Measurements from ENCODE around the gene TMEM132E. TPM values are rescaled to one million over a fixed set of nuclear protein-coding genes. Genes with fewer than 3 reads are reported as not detected.

The TMEM132E gene
- total RNA-seq, 1 experiment from 2014 or later = 0.42 TPM

DNA sequence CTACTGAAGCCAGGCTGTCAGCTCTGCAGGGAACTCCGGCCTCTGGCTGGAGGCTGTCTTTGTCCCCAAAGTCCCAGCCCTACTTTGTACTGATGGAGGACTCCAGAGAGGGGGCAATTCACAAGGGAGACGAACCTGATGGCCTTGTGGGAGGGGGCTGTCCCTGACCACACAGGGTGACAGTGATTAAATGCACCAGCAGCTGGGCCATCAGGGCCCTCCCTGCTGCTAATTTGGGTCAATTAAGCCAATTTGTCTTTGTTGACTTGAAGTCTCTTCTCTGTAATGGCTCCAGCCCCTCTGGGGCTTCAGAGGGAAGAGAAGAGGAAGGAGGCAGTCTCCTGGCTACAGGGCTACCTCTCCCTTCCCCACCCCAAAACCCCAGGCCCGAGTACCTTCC lies 22.0 kb downstream of the TMEM132E start:
- Histone ChIP-seq H3K27me3 (ENCODE audit: insufficient read depth, low read length) (no peaks in the 10 kb centered on the region; the same call in 1 of the 2 replicates), H2BK15ac (ENCODE audit: low read depth, low read length) (no peak overlapping the region), H3K27ac (ENCODE audit: insufficient read length, low read depth, low read length) (no peak overlapping the region), H2AFZ (ENCODE audit: low read length) (no peak overlapping the region), H3K23ac (ENCODE audit: insufficient read length, low read depth, low read length) (no peak overlapping the region), H3K4ac (ENCODE audit: low read depth, low read length) (no peak overlapping the region), H3K18ac (ENCODE audit: insufficient read length, low read depth, low read length) (no peak overlapping the region), H3K4me1 (ENCODE audit: insufficient read depth, low read length) (peaks cover 3% of the 10 kb centered on the region; the same call in 1 of the 2 replicates), H3K56ac (ENCODE audit: insufficient read length, low read depth, low read length) (no peak overlapping the region), H2BK5ac (ENCODE audit: insufficient read length, low read length) (no peak overlapping the region), H4K5ac (ENCODE audit: insufficient read length, low read depth, low read length) (no peak overlapping the region), H2AK5ac (ENCODE audit: insufficient read length, low read length) (no peak overlapping the region), H3K14ac (ENCODE audit: insufficient read depth, low read length) (no peak overlapping the region), H3K79me2 (ENCODE audit: insufficient read depth, low read length) (no peaks in the 10 kb centered on the region), H3K23me2 (ENCODE audit: insufficient read length, low read depth, low read length, poor library complexity, severe bottlenecking) (no peaks in the 10 kb centered on the region), H4K91ac (ENCODE audit: insufficient read length, low read depth, low read length) (no peak overlapping the region), H3K4me2 (ENCODE audit: insufficient read depth, insufficient read length, low read length) (no peak overlapping the region), H3K9ac (ENCODE audit: extremely low read depth, insufficient read length, low read length) (no peak overlapping the region), H2BK20ac (ENCODE audit: low read depth, low read length, poor library complexity, severe bottlenecking) (no peak overlapping the region), H3K79me1 (ENCODE audit: insufficient read depth, low read depth, low read length, poor library complexity, severe bottlenecking) (no peaks in the 10 kb centered on the region), H3T11ph (ENCODE audit: low read length) (no peak overlapping the region), H4K20me1 (ENCODE audit: control insufficient read depth, insufficient read depth, insufficient read length) (no peaks in the 10 kb centered on the region), H2BK12ac (ENCODE audit: insufficient read length, low read depth, low read length) (no peak overlapping the region), H3K9me3 (ENCODE audit: control insufficient read depth, low read depth, low read length) (no peaks in the 10 kb centered on the region), H4K8ac (replicated peaks; ENCODE audit: insufficient read length, low read depth, low read length) (no peak overlapping the region), H2BK120ac (ENCODE audit: low read depth, low read length, poor library complexity, severe bottlenecking) (no peak overlapping the region)
- TF ChIP-seq, protein P1, sequence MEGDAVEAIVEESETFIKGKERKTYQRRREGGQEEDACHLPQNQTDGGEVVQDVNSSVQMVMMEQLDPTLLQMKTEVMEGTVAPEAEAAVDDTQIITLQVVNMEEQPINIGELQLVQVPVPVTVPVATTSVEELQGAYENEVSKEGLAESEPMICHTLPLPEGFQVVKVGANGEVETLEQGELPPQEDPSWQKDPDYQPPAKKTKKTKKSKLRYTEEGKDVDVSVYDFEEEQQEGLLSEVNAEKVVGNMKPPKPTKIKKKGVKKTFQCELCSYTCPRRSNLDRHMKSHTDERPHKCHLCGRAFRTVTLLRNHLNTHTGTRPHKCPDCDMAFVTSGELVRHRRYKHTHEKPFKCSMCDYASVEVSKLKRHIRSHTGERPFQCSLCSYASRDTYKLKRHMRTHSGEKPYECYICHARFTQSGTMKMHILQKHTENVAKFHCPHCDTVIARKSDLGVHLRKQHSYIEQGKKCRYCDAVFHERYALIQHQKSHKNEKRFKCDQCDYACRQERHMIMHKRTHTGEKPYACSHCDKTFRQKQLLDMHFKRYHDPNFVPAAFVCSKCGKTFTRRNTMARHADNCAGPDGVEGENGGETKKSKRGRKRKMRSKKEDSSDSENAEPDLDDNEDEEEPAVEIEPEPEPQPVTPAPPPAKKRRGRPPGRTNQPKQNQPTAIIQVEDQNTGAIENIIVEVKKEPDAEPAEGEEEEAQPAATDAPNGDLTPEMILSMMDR (conservative IDR thresholded peaks at IDR 0.05) = no peak
- Mint-ChIP-seq H3K9me3 (peaks cover 0 to 3% of the 10 kb centered on the region in 2 experiments; a peak in 1 of 5 replicates), H3K4me1 (peaks cover 31 to 49% of the 10 kb centered on the region in 2 experiments), H3K4me3 (no peak overlapping the region), H3K36me3 (ENCODE audit: insufficient read depth in 1 of 3, low read depth in 3 of 3) (no peaks in the 10 kb centered on the region), H3K27me3 (ENCODE audit: low read depth) (peaks cover 44% of the 10 kb centered on the region), H3K27ac (no peak overlapping the region)
- no peak for DNase-seq
- WGBS (ENCODE audit: extremely low coverage, insufficient read length, low lambda C conversion rate) = no CpG with 5 or more reads among the region's 3 CpGs
